LNCaP clone FGC (cell line): ENCODE measurements around the gene LRRTM2.
"Not testable (repeated sequence)": the region's sequence is repeated elsewhere in the genome, so short reads cannot be mapped to it uniquely, and the experiment has no call there.

Source experiments
- DNase-seq: peaks from one replicate; pipeline ENCODE4 v3.0.0-alpha.2; 2011; ENCODE audit warnings: low read depth
- H3K4me3 ChIP-seq: 2 replicates; pipeline ENCODE4 v1.5.1; 2011; ENCODE audit warnings: mild to moderate bottlenecking, low read depth, low read length, control low read depth
- TF ChIP-seq, protein P1 (sequence below): IDR thresholded peaks from 2 replicates; pipeline ENCODE4 v1.5.1; 2012; ENCODE audit warnings: mild to moderate bottlenecking; ENCODE audit not compliant: control insufficient read depth, insufficient read depth; ENCODE audit errors: extremely low read depth

LRRTM2 gene, protein sequence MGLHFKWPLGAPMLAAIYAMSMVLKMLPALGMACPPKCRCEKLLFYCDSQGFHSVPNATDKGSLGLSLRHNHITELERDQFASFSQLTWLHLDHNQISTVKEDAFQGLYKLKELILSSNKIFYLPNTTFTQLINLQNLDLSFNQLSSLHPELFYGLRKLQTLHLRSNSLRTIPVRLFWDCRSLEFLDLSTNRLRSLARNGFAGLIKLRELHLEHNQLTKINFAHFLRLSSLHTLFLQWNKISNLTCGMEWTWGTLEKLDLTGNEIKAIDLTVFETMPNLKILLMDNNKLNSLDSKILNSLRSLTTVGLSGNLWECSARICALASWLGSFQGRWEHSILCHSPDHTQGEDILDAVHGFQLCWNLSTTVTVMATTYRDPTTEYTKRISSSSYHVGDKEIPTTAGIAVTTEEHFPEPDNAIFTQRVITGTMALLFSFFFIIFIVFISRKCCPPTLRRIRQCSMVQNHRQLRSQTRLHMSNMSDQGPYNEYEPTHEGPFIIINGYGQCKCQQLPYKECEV

DNA sequence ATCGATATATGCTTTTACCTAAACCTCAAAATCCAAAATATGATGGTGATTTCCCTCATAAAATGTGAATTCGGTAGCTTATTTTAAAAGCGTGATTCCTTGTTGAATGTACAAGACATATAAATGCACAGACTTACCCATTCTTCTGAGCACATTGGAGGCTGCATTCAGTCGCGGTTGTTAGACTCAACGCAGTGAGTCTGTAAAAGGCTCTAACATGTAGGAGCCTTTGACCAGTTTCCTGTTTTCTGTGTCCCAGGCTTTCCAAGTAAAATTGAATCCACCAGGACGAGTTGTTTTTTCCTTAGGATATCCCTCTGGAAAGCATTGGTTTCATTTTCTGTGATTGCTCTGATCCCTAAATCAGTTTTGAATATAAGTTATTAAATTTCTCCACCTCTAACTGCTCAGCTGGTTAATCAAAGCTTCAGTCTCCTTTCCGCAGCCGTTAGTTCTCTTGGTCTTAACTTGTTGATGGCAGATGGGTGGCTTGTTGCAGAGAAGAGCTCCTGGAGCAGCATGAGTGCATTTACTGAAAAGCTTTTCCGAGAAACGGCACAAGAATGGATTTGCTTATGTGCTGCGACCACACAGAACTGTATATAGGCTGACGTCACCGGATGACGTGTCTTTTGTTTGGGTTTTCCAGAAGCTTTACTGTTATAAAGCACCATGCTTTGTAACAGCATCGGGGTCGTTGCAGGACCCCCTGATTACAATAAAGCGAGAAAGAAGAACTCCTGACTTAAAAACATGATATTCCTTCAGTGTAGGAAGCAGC is at the start of gene LRRTM2:
LRRTM2 (minus strand) TSS at position 565 of the 781 bp plus-strand sequence; CDS start at position 141, 424 bp downstream.
- no peak for DNase-seq
- TF ChIP-seq, protein P1, sequence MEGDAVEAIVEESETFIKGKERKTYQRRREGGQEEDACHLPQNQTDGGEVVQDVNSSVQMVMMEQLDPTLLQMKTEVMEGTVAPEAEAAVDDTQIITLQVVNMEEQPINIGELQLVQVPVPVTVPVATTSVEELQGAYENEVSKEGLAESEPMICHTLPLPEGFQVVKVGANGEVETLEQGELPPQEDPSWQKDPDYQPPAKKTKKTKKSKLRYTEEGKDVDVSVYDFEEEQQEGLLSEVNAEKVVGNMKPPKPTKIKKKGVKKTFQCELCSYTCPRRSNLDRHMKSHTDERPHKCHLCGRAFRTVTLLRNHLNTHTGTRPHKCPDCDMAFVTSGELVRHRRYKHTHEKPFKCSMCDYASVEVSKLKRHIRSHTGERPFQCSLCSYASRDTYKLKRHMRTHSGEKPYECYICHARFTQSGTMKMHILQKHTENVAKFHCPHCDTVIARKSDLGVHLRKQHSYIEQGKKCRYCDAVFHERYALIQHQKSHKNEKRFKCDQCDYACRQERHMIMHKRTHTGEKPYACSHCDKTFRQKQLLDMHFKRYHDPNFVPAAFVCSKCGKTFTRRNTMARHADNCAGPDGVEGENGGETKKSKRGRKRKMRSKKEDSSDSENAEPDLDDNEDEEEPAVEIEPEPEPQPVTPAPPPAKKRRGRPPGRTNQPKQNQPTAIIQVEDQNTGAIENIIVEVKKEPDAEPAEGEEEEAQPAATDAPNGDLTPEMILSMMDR = no peak
- H3K4me3 ChIP-seq = no peak within 1 kb of the TSS

GRCh38 chr5:138922494-138922893 is 47.4 kb upstream of the LRRTM2 start:
- H3K4me3 ChIP-seq = no peak overlapping the region
- TF ChIP-seq, protein P1 = 0 out of 2 replicates have a peak, but pooled peaks have one; percentile 0
- DNase-seq = no peak

GRCh38 chr5:138921362-138921761 is 46.2 kb upstream of the LRRTM2 start:
- DNase-seq, H3K4me3 ChIP-seq: not testable (repeated sequence)

- no peak overlapping the region for H3K4me3 ChIP-seq
- TF ChIP-seq, protein P1 = no peak
- DNase-seq = no peak
Observed at GRCh38 chr5:138920181-138920580, 45.0 kb upstream of the LRRTM2 start.

DNA sequence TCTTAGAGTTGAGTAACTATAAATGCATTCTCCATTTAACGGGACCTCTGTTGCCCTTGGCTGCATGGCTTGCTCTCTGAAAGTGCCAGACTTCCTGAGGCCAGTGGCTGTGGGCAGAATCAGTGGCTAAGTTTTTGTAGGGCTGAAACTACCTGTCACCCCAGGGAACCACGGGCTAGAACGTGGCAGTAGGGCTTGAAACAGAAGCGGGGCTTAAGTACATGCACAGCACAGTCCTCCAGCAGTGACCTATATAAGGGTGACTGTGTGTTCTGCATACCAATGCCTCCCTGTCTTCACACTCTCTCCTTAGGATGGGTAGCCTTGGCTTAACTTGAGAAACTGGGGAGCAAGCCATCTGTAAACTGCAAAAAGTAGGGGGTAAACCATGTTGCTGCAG is 43.6 kb upstream of the LRRTM2 start:
- DNase-seq = no peak
- no peak overlapping the region for H3K4me3 ChIP-seq
- TF ChIP-seq, protein P1 = no peak

- DNase-seq = no peak
- H3K4me3 ChIP-seq = no peak overlapping the region
- TF ChIP-seq, protein P1 = no peak
Observed at GRCh38 chr5:138914338-138914737, 39.2 kb upstream of the LRRTM2 start.

DNA sequence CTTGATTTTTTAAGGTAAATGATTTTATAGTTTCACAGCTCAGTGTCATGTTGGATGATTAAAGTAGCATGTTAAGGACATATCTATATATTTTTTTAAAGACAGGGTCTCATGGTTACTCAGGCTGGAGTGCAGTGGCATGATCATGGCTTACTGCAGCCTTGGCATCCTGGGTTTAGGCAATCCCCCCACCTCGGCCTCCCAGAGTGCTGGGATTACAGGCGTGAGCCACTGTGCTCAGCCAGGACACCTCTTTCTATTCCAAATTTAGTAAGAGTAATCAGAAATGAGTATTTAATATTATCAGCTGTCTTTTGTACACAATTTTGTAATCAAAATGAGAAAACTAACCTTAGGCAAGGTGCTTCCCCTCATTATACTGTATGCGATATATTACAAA is 38.6 kb upstream of the LRRTM2 start:
- H3K4me3 ChIP-seq = no peak overlapping the region
- TF ChIP-seq, protein P1 = no peak
- DNase-seq = no peak
